Transverse colon (tissue), 4 donors: ENCODE measurements around the gene GAS2L2.

Experiments
- POLR2A ChIP-seq: fragments of 450-650 bp; IDR thresholded peaks from one replicate; pipeline ENCODE4 v1.6.1; 2016; ENCODE audit warnings: antibody characterized with exemption, mild to moderate bottlenecking, moderate library complexity
- POLR2AphosphoS5 ChIP-seq, 3 donors: sonication (generic); formaldehyde crosslinking; IDR thresholded peaks; one replicate each; pipeline ENCODE4 v1.6.1; 2016; ENCODE audit warnings: antibody characterized with exemption in 3 of 3
- TF ChIP-seq, protein P1 (sequence below), 5 experiments: fragments of 200-600 bp in 3 of 5; fragments of 450-650 bp in 2 of 5; sonication (generic) in 3 of 5; IDR thresholded peaks; 1 replicate in 2 of 5; 2 replicates in 3 of 5; pipeline ENCODE4 v1.5.1; 2016 to 2017; ENCODE audit warnings: antibody characterized with exemption in 5 of 5, inconsistent platforms in 3 of 5, mild to moderate bottlenecking in 2 of 5, moderate library complexity in 1 of 5

DNA sequence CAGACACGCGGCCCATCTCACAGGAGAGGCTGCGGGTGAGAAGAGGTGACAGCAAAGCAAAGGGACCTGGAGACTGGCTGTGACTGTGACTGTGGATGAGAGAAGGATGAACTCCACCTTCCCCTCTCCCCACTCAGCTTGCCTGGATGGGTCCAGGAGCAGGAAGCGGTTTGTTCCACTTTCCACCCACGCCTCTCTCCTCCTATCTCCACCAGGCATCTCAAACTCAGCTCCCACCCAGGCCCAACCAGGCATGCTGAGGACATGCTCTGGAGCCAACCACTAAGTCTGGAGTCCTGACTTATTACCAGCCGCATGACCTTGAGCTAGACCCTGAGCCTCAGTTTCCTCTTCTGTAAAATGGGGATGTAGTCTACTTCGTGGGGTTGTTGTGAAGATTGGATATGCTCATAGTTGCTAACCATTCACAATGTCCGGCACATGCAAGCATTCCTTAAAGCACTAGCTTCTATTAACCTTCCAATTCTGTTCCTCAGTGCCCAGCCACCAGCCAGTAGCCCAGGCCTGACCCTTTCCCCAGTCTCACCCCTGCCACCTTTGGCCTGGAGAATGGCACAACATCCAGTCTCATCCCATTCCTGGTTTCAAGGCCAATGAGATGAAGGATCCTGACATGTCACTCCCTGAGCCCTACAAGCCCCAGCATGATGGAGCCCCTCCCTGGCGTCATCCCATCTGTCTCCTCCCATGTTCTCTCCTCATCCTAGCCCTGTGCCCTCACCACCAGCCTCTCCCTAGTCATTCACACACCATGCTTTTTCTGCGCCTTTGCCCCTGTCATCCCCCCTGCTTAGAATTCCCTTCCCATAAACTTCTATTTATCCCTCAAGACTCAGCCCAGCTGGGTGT is 2.3 kb downstream of the GAS2L2 start:
- TF ChIP-seq, protein P1, sequence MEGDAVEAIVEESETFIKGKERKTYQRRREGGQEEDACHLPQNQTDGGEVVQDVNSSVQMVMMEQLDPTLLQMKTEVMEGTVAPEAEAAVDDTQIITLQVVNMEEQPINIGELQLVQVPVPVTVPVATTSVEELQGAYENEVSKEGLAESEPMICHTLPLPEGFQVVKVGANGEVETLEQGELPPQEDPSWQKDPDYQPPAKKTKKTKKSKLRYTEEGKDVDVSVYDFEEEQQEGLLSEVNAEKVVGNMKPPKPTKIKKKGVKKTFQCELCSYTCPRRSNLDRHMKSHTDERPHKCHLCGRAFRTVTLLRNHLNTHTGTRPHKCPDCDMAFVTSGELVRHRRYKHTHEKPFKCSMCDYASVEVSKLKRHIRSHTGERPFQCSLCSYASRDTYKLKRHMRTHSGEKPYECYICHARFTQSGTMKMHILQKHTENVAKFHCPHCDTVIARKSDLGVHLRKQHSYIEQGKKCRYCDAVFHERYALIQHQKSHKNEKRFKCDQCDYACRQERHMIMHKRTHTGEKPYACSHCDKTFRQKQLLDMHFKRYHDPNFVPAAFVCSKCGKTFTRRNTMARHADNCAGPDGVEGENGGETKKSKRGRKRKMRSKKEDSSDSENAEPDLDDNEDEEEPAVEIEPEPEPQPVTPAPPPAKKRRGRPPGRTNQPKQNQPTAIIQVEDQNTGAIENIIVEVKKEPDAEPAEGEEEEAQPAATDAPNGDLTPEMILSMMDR (IDR thresholded peaks at IDR 0.05) = no peak
- TF ChIP-seq POLR2AphosphoS5 (IDR thresholded peaks at IDR 0.05) (no peak), POLR2A (no peak)
